H54 (cell line): ENCODE measurements around the gene PIGT.
"Not testable (repeated sequence)": the region's sequence is repeated elsewhere in the genome, so short reads cannot be mapped to it uniquely, and the experiment has no call there.

ENCODE experiments used
- DNase-seq: peaks from one replicate; pipeline ENCODE4 v3.0.0; 2011; ENCODE audit warnings: low spot score, mixed read lengths; ENCODE audit not compliant: insufficient read length
- FAIRE-seq: peaks from 3 replicates; lab custom pipeline; 2011; peaks lifted over from hg19 to GRCh38; lab: Jason Lieb, UNC
- POLR2A ChIP-seq: IDR thresholded peaks from 2 replicates; pipeline ENCODE4 v1.6.1; 2011; ENCODE audit warnings: low read depth, mild to moderate bottlenecking, low read length

PIGT gene

GRCh38 chr20:45470262-45470931 is 54.5 kb downstream of the PIGT start:
- FAIRE-seq, result no peak
- TF ChIP-seq POLR2A, result no peak
- DNase-seq, result no peak

GRCh38 chr20:45470937-45471336 is 55.0 kb downstream of the PIGT start:
- TF ChIP-seq POLR2A, result no peak
- DNase-seq, result no peak
- no peak for FAIRE-seq

GRCh38 chr20:45472286-45472685 is 56.3 kb downstream of the PIGT start:
- FAIRE-seq, DNase-seq: not testable (repeated sequence)
